ENCODE measurements around the gene FSHR.

The FSHR gene

DNA sequence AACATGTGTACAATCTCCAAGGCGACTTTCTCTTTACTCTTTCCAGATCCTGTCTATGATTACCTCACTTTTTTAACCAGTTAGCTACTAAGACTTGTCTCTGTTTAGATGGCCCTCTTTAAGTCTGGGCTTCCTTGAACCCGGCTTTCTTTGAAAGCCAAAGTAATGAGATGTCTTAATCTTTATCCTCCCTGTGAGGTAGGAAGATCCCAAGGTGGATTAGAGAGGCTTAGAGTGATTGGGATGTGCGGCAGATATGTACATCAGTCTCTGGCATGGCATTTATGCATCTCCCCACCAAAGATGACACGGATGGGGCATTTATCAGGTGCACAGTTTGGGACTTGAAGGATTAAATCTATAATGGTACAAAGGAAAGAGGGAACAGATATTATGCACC lies 186.3 kb downstream of the FSHR start:
- H3K4me3 ChIP-seq (ENCODE audit: low read depth, low read length), result no peak overlapping the region

GRCh38 chr2:48965204-48965603 lies 189.1 kb downstream of the FSHR start:
- no peak overlapping the region for H3K4me3 ChIP-seq (ENCODE audit: low read depth, low read length)

- H3K4me3 ChIP-seq (ENCODE audit: low read depth, low read length), result no peak overlapping the region
Measured at GRCh38 chr2:48961009-48961408, 193.3 kb downstream of the FSHR start.

GRCh38 chr2:48954935-48955334 lies 199.4 kb downstream of the FSHR start:
- no peak overlapping the region for H3K4me3 ChIP-seq (ENCODE audit: low read depth, low read length)

GRCh38 chr2:48954311-48954710 lies 200.0 kb downstream of the FSHR start:
- no peak overlapping the region for H3K4me3 ChIP-seq (ENCODE audit: low read depth, low read length)

DNA sequence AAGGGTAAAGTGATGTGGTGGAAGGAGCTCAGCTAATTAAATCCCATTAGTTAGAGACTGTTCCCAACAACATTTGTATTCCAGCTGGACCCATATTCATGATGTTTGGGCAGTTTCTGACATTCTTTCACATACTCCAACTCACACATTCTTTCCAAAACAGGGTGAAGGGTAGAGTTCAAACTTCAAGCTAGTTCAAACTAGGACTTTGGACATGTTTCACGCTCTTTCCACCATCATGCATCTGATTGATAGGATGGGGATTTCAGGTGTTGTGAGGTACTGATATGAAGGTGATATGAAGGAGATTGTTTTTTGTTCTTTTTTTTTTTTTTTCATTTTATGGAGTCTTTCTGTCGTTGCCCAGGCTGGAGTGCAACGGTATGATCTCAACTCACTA lies 201.7 kb downstream of the FSHR start:
- no peak overlapping the region for H3K4me3 ChIP-seq (ENCODE audit: low read depth, low read length)

DNA sequence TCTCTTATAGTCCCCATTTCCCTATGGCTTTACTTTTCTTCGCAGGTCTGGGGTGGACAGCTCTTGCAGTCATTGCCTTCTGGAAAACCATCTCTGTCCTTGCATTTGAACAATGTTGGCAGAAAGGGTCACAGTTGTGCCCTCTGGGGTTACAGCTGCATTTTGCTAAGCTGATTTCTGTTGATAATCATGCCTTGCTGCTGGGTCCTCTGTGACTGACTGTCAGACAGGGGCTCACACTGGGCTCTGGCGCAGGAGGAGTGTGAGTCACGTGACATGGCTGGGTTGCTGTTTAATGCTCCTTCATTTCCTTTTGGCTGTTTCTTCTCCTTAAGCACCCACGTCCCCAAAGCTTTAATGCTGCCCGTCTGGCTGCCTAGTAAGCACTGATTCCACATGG lies 202.2 kb downstream of the FSHR start:
- no peak overlapping the region for H3K4me3 ChIP-seq (ENCODE audit: low read depth, low read length)

- H3K4me3 ChIP-seq (ENCODE audit: low read depth, low read length), result no peak overlapping the region
Measured at GRCh38 chr2:48948400-48949125, 205.8 kb downstream of the FSHR start.

- no peak overlapping the region for H3K4me3 ChIP-seq (ENCODE audit: low read depth, low read length)
Measured at GRCh38 chr2:48946449-48947048, 207.8 kb downstream of the FSHR start.

GRCh38 chr2:48944956-48945355 lies 209.4 kb downstream of the FSHR start:
- H3K4me3 ChIP-seq (ENCODE audit: low read depth, low read length), result no peak overlapping the region

- no peak overlapping the region for H3K4me3 ChIP-seq (ENCODE audit: low read depth, low read length)
Measured at GRCh38 chr2:48943436-48943835, 210.9 kb downstream of the FSHR start.

GRCh38 chr2:48941908-48942307 lies 212.4 kb downstream of the FSHR start:
- no peak overlapping the region for H3K4me3 ChIP-seq (ENCODE audit: low read depth, low read length)

- no peak overlapping the region for H3K4me3 ChIP-seq (ENCODE audit: low read depth, low read length)
Measured at GRCh38 chr2:48941456-48941855, 212.9 kb downstream of the FSHR start.

DNA sequence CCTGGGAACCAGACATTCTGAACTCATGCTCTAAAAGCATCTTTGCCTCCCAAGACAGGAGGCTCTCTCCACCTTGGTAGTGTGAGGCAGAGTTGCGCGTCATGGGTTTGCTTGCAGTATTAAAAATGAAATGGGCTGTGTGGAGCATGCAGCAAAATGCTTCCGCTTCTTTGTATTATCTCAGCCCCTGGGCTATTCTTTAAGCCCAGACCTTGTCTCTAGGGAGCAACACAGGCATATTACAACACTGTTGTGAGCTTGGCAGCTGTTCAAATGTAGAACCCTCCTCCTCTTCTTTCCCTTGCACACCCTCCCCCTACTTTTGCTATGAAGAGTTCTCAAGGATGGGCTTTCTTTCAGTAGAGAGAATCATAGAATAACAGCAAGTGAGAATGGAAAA lies 213.7 kb downstream of the FSHR start:
- H3K4me3 ChIP-seq (ENCODE audit: low read depth, low read length), result no peak overlapping the region

DNA sequence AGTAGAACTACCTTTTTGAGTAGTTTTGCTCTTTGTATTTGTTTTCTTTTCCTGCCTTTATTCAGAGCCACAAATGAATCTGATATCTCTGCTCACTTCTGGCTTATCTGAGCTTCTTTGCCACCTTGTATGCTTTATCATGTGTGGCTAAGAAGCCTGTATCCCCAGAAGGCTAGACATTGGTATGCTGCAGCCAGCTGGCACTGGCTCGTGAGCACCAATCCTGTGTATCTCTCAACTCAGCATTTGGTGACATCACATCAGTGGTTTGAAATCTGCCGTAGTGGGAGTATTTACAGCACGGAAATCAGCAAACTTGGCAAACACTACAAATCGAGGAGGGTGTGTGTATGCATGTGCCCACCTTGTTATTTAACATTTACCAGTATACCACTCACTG lies 215.1 kb downstream of the FSHR start:
- no peak overlapping the region for H3K4me3 ChIP-seq (ENCODE audit: low read depth, low read length)

GRCh38 chr2:48938231-48938630 lies 216.1 kb downstream of the FSHR start:
- H3K4me3 ChIP-seq (ENCODE audit: low read depth, low read length), result no peak overlapping the region

DNA sequence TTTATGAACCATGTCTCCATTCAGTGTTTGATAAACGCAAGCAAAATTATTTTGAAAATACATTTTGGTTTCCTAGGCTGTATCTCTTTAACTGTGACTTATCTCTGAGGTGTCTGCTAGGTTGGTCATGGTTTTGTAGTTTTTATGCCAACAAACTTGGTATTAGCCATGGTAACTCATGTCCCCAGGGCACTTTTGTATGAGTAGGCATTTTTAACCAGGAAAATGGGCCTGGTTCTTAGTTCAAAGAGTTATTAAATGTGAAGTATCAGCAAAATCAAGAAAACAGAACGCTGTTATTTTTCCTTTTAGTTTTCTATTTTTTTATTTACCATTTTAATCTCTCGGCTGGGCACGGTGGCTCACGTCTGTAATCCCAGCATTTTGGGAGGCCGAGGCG lies 219.5 kb downstream of the FSHR start:
- no peak overlapping the region for H3K4me3 ChIP-seq (ENCODE audit: low read depth, low read length)

DNA sequence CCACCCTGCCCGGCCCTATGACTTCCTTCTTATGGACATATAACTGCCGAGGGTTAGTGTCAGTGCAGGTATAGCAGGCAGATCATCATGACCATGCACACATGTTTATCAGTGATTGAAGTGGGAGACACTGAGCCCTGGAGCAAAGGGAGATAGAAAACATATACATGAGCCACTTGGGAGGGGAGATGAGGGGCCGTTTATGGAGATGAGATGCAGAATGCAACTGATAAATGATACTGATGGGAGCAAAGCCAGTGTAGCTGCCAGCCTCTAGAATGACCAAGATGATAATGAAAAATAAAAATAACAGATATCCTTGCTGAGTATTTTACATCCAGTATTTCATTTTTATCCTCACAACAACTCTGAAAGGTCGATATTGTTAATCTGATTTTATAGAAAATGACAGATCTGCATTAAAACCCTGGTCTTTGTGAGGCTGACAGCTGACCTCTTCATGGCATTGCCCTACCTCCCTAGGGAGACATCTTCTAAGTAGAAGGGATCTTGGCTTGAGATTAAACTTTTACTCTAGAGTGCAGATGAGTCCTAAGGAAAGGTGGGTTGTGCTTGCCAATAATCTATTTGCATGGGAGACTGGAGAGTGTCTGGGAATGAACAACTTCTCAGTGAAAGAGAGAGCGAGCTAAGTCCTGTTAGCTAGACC lies 220.4 kb downstream of the FSHR start:
- H3K4me3 ChIP-seq (ENCODE audit: low read depth, low read length), result no peak overlapping the region

DNA sequence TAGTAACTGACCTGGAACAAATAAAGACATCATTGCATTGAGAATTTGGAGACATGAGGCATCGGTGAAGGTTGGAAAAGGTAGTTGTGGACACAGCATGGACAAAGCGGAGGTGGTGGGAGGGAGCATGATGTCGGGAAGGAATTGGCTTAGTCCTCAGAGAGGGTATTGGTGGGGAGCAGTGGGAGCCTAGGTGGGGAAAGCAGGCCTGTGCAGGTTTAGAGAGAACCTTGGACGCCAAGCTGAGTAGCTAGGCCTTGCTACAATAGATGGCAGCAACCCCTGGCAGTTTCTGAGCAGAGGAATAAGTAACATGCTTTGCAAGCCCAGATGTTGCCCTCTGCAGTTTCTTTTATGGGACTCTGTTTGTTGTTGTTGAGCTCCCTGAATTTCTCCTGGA lies 221.6 kb downstream of the FSHR start:
- H3K4me3 ChIP-seq (ENCODE audit: low read depth, low read length), result no peak overlapping the region

DNA sequence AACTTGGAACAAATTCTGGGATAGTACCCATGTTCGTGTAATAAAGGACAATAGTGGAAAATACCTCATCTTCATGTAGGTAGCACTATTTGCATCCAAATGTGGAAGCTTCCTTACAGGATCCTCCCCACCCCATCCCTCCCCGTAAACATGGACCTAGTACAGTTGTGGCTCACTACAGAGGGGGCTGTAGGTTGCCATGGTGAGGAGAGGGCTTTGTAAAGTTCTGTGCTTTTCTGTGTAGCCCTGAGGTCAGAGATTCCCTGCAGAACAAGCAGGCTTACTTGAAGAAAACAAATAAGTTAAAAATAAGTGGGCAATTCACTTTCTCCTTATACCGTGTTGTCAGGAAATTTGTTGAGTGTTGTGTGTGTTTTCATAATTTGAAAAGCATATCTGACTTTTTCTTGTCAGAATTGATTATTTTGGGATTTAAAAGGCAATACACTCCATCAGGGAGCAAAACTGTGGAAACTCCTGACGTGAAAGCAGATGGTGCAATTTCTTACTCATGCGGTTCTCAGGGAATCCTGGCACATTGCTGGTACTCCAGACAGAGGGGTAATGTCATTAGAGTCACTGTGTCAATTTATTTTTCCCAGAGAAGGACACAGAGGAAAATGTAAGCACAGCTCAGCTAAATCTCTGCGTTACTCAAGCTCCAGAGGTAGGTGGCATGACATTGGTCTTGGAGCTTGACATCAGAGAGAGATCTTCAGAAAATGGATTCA lies 224.6 kb downstream of the FSHR start:
- no peak overlapping the region for H3K4me3 ChIP-seq (ENCODE audit: low read depth, low read length)

- no peak overlapping the region for H3K4me3 ChIP-seq (ENCODE audit: low read depth, low read length)
Measured at GRCh38 chr2:48927355-48927754, 227.0 kb downstream of the FSHR start.

DNA sequence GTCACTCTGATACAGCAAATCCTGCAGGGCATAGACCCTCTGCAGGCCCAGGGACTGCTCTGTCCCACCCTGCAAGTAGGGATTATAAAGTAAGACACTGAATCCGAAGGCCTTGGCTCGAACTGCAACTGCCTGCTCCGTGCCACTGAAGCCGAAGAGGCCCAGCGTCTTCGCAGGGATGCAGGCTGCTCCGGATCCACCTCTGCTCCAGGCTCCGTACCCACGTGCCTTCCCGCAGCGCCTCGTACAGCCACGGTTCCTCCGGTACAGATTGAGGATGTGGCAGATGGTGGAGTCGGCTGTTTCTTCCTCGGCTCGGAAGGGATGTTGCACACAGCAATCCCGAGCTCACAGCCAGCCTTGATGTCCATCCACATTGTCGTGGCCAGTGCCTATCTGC lies 238.4 kb downstream of the FSHR start:
- H3K4me3 ChIP-seq (ENCODE audit: low read depth, low read length), result no peak overlapping the region
